Skeletal muscle tissue (tissue), 4 donors: ENCODE data around the gene LIMK2. TPM values are rescaled to one million over a fixed set of nuclear protein-coding genes. Genes with fewer than 3 reads are reported as not detected.
A peak's percentile ranks its signal among the peaks of the same experiment; 100 is the strongest.
"Not testable (repeated sequence)": the region's sequence is repeated elsewhere in the genome, so short reads cannot be mapped to it uniquely, and the experiment has no call there.

ENCODE experiments used
- H3K27ac ChIP-seq: one replicate; pipeline ENCODE4 v1.7.0; 2013; ENCODE audit warnings: mild to moderate bottlenecking, low read depth, low read length, inconsistent platforms
- H3K27me3 ChIP-seq, 3 donors: one replicate each; pipeline ENCODE4 v1.7.0; 2013; ENCODE audit warnings: low read length in 3 of 3; ENCODE audit not compliant: control insufficient read depth in 3 of 3, insufficient read depth in 3 of 3
- H3K36me3 ChIP-seq, 3 donors: one replicate each; pipeline ENCODE4 v1.7.0; 2013; ENCODE audit warnings: low read length in 3 of 3; ENCODE audit not compliant: control insufficient read depth in 3 of 3, insufficient read depth in 3 of 3
- H3K4me1 ChIP-seq, 3 donors: one replicate each; pipeline ENCODE4 v1.7.0; 2013; ENCODE audit warnings: low read length in 3 of 3, mild to moderate bottlenecking in 3 of 3; ENCODE audit not compliant: control insufficient read depth in 3 of 3, insufficient read depth in 3 of 3
- H3K4me3 ChIP-seq, 3 donors: one replicate each; pipeline ENCODE4 v1.7.0; 2013; ENCODE audit warnings: low read length in 3 of 3
- H3K9ac ChIP-seq, 3 donors: one replicate each; pipeline ENCODE4 v1.7.0; 2013; ENCODE audit warnings: low read length in 3 of 3, mild to moderate bottlenecking in 3 of 3, moderate library complexity in 2 of 3, low read depth in 1 of 3
- H3K9me3 ChIP-seq, 3 donors: one replicate each; pipeline ENCODE4 v1.7.0; 2013; ENCODE audit warnings: low read length in 3 of 3; ENCODE audit not compliant: control insufficient read depth in 3 of 3
- total RNA-seq: library from RNA; depleted of rRNA; stranded (reverse); fragments of >200 nt; gene quantifications from one replicate; pipeline ENCODE4 v1.2.3, GENCODE V29; 2014
- donor health status: Osteomylitis.

The LIMK2 gene
- total RNA-seq, 1 donor from 2014 or later, result 15.7 TPM

GRCh38 chr22:31210556-31211421, 1.3 kb upstream of the LIMK2 start:
- peak overlapping the region; percentile 79 for H3K27ac ChIP-seq
- H3K36me3 ChIP-seq, result no peaks in the 10 kb centered on the region
- no peaks in the 10 kb centered on the region for H3K9me3 ChIP-seq
- no peak overlapping the region for H3K4me3 ChIP-seq
- H3K9ac ChIP-seq, result peak overlapping the region in 1 of 3 donors; percentile 71
- peaks cover 20 to 33% (median 24%) of the 10 kb centered on the region in 3 donors for H3K4me1 ChIP-seq
- H3K27me3 ChIP-seq, result no peaks in the 10 kb centered on the region

DNA sequence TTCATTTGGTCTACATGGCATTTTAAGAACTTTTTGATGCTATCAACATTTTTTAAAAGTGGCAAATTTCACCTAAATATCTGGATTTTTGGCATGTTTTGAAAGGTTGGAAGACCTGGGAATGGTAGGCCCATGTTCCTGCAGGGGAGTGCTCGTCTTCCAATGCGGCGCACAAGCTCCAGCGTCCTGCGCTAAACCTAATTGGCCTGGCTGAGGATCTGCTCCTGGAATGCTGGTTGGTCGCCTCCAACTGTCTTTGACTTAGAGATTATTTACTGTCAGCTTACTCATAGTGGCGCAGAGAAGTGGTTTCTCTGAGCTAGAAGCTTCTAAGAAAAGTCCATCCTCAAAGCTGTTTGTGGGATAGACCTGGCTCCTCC, 626 bp upstream of the LIMK2 start:
- peak overlapping the region; percentile 59 to 71 (median 64) for H3K9ac ChIP-seq
- H3K27me3 ChIP-seq, result no peaks in the 10 kb centered on the region
- peaks cover 20 to 34% (median 24%) of the 10 kb centered on the region in 3 donors for H3K4me1 ChIP-seq
- peak overlapping the region; percentile 76 to 98 (median 97) for H3K4me3 ChIP-seq
- H3K27ac ChIP-seq, result peak overlapping the region; percentile 79
- no peaks in the 10 kb centered on the region for H3K9me3 ChIP-seq
- H3K36me3 ChIP-seq, result no peaks in the 10 kb centered on the region

DNA sequence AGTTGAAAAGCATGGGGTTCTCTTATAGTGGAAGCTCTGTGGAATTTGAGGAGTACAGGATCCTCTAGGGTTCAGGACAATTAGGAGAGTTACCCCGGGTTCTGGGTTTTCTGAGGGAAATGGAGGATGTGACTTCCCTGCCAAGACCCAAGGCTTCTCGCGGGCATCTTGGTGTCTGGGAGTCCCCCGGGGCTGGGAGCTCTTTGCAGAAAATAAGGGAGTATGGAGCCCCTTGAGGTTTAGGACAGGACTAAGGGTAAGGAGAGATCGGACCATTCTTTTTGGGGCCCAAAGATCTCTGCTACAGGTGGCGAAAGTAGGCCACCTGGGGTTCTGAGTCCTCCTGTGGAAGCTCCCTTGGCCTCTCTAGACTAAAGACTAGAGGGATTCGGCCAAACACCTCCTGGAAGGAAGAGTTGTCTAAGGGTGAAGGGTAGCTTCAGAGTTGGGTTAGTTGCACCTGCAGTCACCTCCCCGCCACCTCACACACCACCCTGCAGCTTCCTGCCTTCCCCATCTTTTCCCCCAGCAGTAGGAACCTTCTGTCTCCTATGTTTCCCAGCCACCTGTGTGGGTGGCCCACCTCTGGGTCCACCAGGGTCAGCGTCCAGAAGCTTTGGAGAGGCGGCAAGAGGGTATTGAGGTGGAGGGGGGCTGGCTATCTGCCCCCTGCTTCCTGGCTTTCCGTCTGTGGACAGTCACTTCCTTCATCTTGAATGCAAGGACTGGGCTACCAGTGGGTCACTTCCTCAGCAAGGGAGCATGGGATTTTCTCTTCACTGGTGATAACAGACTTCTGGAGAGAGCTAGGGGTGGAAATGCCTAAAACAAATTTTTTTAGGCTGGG, 908 bp downstream of the LIMK2 start:
- Histone ChIP-seq H3K27ac (peak overlapping the region; percentile 79), H3K4me3 (peak overlapping the region; percentile 86 to 98 (median 97)), H3K9ac (peak overlapping the region; percentile 88 to 93 (median 91)), H3K9me3 (no peaks in the 10 kb centered on the region), H3K27me3 (no peaks in the 10 kb centered on the region), H3K36me3 (no peaks in the 10 kb centered on the region), H3K4me1 (peaks cover 20 to 33% (median 24%) of the 10 kb centered on the region in 3 donors)

DNA sequence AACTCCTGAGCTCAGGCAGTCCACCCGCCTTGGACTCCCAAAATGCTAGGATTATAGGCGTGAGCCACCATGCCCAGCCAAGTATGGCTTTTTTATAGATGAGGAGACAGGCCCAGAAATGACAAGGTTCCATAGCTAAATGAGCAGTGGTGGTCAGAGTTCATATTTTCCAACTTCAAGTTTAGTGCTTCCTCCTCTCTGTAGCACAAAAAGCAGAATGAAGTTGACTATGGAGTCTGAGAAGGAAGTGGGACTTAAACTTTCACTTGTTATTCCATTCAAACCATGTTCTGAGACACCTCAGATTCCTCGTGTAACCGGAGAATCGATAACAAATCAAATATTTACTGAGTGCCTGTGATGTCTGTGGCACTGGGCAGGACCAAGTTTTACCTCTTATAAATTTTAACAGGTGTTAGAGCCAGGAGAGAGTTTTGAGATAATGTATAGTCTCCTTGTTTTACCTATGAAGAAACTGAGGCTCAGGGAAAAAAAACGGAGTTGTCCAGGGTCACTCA, 3.0 kb downstream of the LIMK2 start:
- Histone ChIP-seq H3K27ac (no peak overlapping the region), H3K4me1 (peaks cover 24 to 33% (median 26%) of the 10 kb centered on the region in 3 donors), H3K27me3 (no peaks in the 10 kb centered on the region), H3K9me3 (no peaks in the 10 kb centered on the region), H3K36me3 (no peaks in the 10 kb centered on the region), H3K4me3 (no peak overlapping the region), H3K9ac (no peak overlapping the region)

- peaks cover under 1 to 6% (median 6%) of the 10 kb centered on the region in 3 donors for H3K4me1 ChIP-seq
- H3K9ac ChIP-seq, result no peak overlapping the region
- H3K27ac ChIP-seq, result no peak overlapping the region
- H3K27me3 ChIP-seq, result no peaks in the 10 kb centered on the region
- H3K4me3 ChIP-seq, result no peak overlapping the region
- H3K36me3 ChIP-seq, result no peaks in the 10 kb centered on the region
- H3K9me3 ChIP-seq, result no peaks in the 10 kb centered on the region
Measured at GRCh38 chr22:31218565-31219262, 6.6 kb downstream of the LIMK2 start.

GRCh38 chr22:31221084-31221483, 9.0 kb downstream of the LIMK2 start:
- Histone ChIP-seq H3K27ac (no peak overlapping the region), H3K36me3 (peaks cover 0 to 6% (median 5%) of the 10 kb centered on the region in 3 donors), H3K27me3 (no peaks in the 10 kb centered on the region), H3K9ac (no peak overlapping the region), H3K4me3 (no peak overlapping the region), H3K4me1 (peaks cover 3 to 12% (median 6%) of the 10 kb centered on the region in 3 donors), H3K9me3 (no peaks in the 10 kb centered on the region)

GRCh38 chr22:31222736-31223135, 10.6 kb downstream of the LIMK2 start:
- peaks cover 0 to 8% (median 6%) of the 10 kb centered on the region in 3 donors for H3K36me3 ChIP-seq
- H3K4me1 ChIP-seq, result peaks cover 3 to 9% (median 6%) of the 10 kb centered on the region in 3 donors
- no peaks in the 10 kb centered on the region for H3K27me3 ChIP-seq
- no peak overlapping the region for H3K4me3 ChIP-seq
- H3K9ac ChIP-seq, result no peak overlapping the region
- H3K9me3 ChIP-seq, result no peaks in the 10 kb centered on the region
- no peak overlapping the region for H3K27ac ChIP-seq

- Histone ChIP-seq H3K9ac (no peak overlapping the region), H3K27ac (no peak overlapping the region), H3K36me3 (peaks cover 0 to 8% (median 6%) of the 10 kb centered on the region in 3 donors), H3K27me3 (no peaks in the 10 kb centered on the region), H3K4me1 (peaks cover 0 to 10% (median 3%) of the 10 kb centered on the region in 3 donors), H3K4me3 (no peak overlapping the region), H3K9me3 (no peaks in the 10 kb centered on the region)
Measured at GRCh38 chr22:31223786-31224191, 11.7 kb downstream of the LIMK2 start.

GRCh38 chr22:31224691-31225090, 12.6 kb downstream of the LIMK2 start:
- H3K9ac ChIP-seq, H3K27ac ChIP-seq: not testable (repeated sequence)
- peaks cover 7 to 19% (median 7%) of the 10 kb centered on the region in 3 donors for H3K4me1 ChIP-seq

More at GRCh38 chr22:31224691-31225090, 12.6 kb downstream of the LIMK2 start:
- not testable (repeated sequence) for H3K36me3 ChIP-seq, H3K27me3 ChIP-seq, H3K4me3 ChIP-seq, H3K9me3 ChIP-seq
